IMR-90 (cell line): ENCODE measurements around the gene PSKH1. TPM values are rescaled to one million over a fixed set of nuclear protein-coding genes. Genes with fewer than 3 reads are reported as not detected.

Experiments
- ATAC-seq: fragments of 200-7000 bp; cut with Tn5 transposase; 2 replicates; pipeline ENCODE4 v1.9.1; 2020; ENCODE audit warnings: low read depth, mild to moderate bottlenecking, moderate library complexity
- BruUV-seq: library from RNA; stranded (reverse); fragments of 400-500 nt; replicated peaks from 2 replicates; lab custom pipeline; 2021; lab: Mats Ljungman, UMichigan
- CTCF ChIA-PET: fragments of 300-600 bp; formaldehyde crosslinking; extraction: SDS; loops from one replicate; lab custom pipeline; 2021; ENCODE audit warnings: antibody characterized with exemption; lab: Yijun Ruan, JAX
- POLR2A ChIA-PET: fragments of 300-600 bp; sonication (Branson Sonifier 250); formaldehyde crosslinking; loops from one replicate; lab custom pipeline; 2022; ENCODE audit warnings: antibody characterized with exemption; ENCODE audit not compliant: unreplicated experiment; lab: Charles Lee
- DNase-seq: peaks from one replicate; pipeline ENCODE4 v3.0.0; 2013
- H2AFZ ChIP-seq: replicated peaks from 2 replicates; pipeline ENCODE3; 2013; ENCODE audit warnings: low read length, mild to moderate bottlenecking; ENCODE audit not compliant: poor library complexity
- H2AK5ac ChIP-seq: 2 replicates; pipeline ENCODE4 v1.6.1; 2013; ENCODE audit warnings: low read depth, low read length, inconsistent platforms
- H2AK9ac ChIP-seq: replicated peaks from 2 replicates; pipeline ENCODE3; 2013; ENCODE audit warnings: mild to moderate bottlenecking, low read depth, low read length, moderate library complexity; ENCODE audit not compliant: poor library complexity
- H2BK120ac ChIP-seq: 2 replicates; pipeline ENCODE4 v1.6.1; 2013; ENCODE audit warnings: low read depth, low read length, inconsistent platforms
- H2BK15ac ChIP-seq: 3 replicates; pipeline ENCODE4 v1.6.1; 2013; ENCODE audit warnings: low read depth, low read length, inconsistent platforms
- H2BK20ac ChIP-seq: 2 replicates; pipeline ENCODE4 v1.6.1; 2013; ENCODE audit warnings: low read depth, mild to moderate bottlenecking, inconsistent platforms, low read length, moderate library complexity
- H2BK5ac ChIP-seq: 2 replicates; pipeline ENCODE4 v1.6.1; 2013; ENCODE audit warnings: mild to moderate bottlenecking, low read depth, low read length, inconsistent platforms; ENCODE audit not compliant: poor library complexity, severe bottlenecking
- H3K14ac ChIP-seq: replicated peaks from 2 replicates; pipeline ENCODE4 v1.6.1; 2013; ENCODE audit warnings: low read depth, low read length, inconsistent platforms
- H3K18ac ChIP-seq: 2 replicates; pipeline ENCODE4 v1.6.1; 2013; ENCODE audit warnings: low read depth, low read length, control low read depth
- H3K23ac ChIP-seq: 2 replicates; pipeline ENCODE4 v1.6.1; 2013; ENCODE audit warnings: low read depth, low read length, inconsistent platforms
- H3K27ac ChIP-seq: 2 replicates; pipeline ENCODE4 v1.5.1; 2013; ENCODE audit warnings: mild to moderate bottlenecking, control low read depth, low read length; ENCODE audit not compliant: insufficient read depth
- H3K27me3 ChIP-seq: 2 replicates; pipeline ENCODE4 v1.6.1; 2013; ENCODE audit warnings: low read length; ENCODE audit not compliant: control insufficient read depth, insufficient read depth
- H3K36me3 ChIP-seq: 2 replicates; pipeline ENCODE4 v1.6.1; 2013; ENCODE audit warnings: low read length, mixed read lengths; ENCODE audit not compliant: control insufficient read depth, insufficient read depth
- H3K4ac ChIP-seq: 2 replicates; pipeline ENCODE4 v1.6.1; 2013; ENCODE audit warnings: low read depth, low read length, inconsistent platforms
- H3K4me1 ChIP-seq: 2 replicates; pipeline ENCODE4 v1.6.1; 2013; ENCODE audit warnings: low read length, mixed read lengths; ENCODE audit not compliant: control insufficient read depth, insufficient read depth
- H3K4me2 ChIP-seq: 2 replicates; pipeline ENCODE4 v1.6.1; 2013; ENCODE audit warnings: low read depth, mild to moderate bottlenecking, control low read depth, low read length, moderate library complexity
- H3K4me3 ChIP-seq: 2 replicates; pipeline ENCODE4 v1.5.1; 2013; ENCODE audit warnings: low read depth, mild to moderate bottlenecking, control low read depth, low read length, moderate library complexity; ENCODE audit not compliant: insufficient read depth
- H3K56ac ChIP-seq: 2 replicates; pipeline ENCODE4 v1.6.1; 2013; ENCODE audit warnings: low read length, inconsistent platforms; ENCODE audit not compliant: insufficient read depth; ENCODE audit errors: extremely low read depth
- H3K79me1 ChIP-seq, 2 experiments: 2 replicates each; pipeline ENCODE4 v1.6.1; 2013; ENCODE audit warnings: low read length in 2 of 2, inconsistent platforms in 1 of 2, low read depth in 1 of 2
- H3K9ac ChIP-seq: 2 replicates; pipeline ENCODE4 v1.6.1; 2013; ENCODE audit warnings: low read depth, low read length, control low read depth
- H3K9me1 ChIP-seq: 2 replicates; pipeline ENCODE4 v1.6.1; 2013; ENCODE audit warnings: low read length, inconsistent platforms; ENCODE audit not compliant: insufficient read depth
- H3K9me3 ChIP-seq: 2 replicates; pipeline ENCODE4 v1.6.1; 2013; ENCODE audit warnings: low read length; ENCODE audit not compliant: control insufficient read depth, insufficient read depth
- H4K20me1 ChIP-seq: 2 replicates; pipeline ENCODE4 v1.6.1; 2013; ENCODE audit warnings: low read length, inconsistent platforms; ENCODE audit not compliant: insufficient read depth
- H4K5ac ChIP-seq: 2 replicates; pipeline ENCODE4 v1.6.1; 2013; ENCODE audit warnings: mild to moderate bottlenecking, low read depth, low read length, control low read depth
- H4K8ac ChIP-seq, 2 experiments: 2 replicates each; pipeline ENCODE4 v1.6.1; 2013; ENCODE audit warnings: low read depth in 2 of 2, low read length in 2 of 2, control low read depth in 1 of 2, inconsistent platforms in 1 of 2
- H4K91ac ChIP-seq: 2 replicates; pipeline ENCODE4 v1.6.1; 2013; ENCODE audit warnings: low read depth, low read length, inconsistent platforms; ENCODE audit not compliant: insufficient read depth
- BHLHE40 ChIP-seq: fragments of 150-350 bp; IDR thresholded peaks from 2 replicates; pipeline ENCODE4 v1.6.1; 2016; ENCODE audit warnings: mild to moderate bottlenecking, low read depth, low read length
- CEBPB ChIP-seq: IDR thresholded peaks from 2 replicates; pipeline ENCODE4 v1.6.1; 2012; ENCODE audit warnings: low read depth, low read length, improper control_type of control experiment
- CTCF ChIP-seq: conservative IDR thresholded peaks from 2 replicates; pipeline ENCODE4 v1.5.1; 2012; ENCODE audit warnings: mild to moderate bottlenecking, low read depth, low read length, improper control_type of control experiment
- FOS ChIP-seq: fragments of 150-350 bp; IDR thresholded peaks from 2 replicates; pipeline ENCODE4 v1.6.1; 2016; ENCODE audit warnings: low read depth, low read length
- MAFK ChIP-seq: IDR thresholded peaks from 2 replicates; pipeline ENCODE4 v1.6.1; 2012; ENCODE audit warnings: low read depth, low read length, improper control_type of control experiment
- MAZ ChIP-seq: IDR thresholded peaks from 2 replicates; pipeline ENCODE4 v1.6.1; 2012; ENCODE audit warnings: low read depth, mild to moderate bottlenecking, low read length, improper control_type of control experiment, moderate library complexity, borderline replicate concordance
- NFE2L2 ChIP-seq: fragments of 150-350 bp; IDR thresholded peaks from 2 replicates; pipeline ENCODE4 v1.6.1; 2016; ENCODE audit warnings: low read depth, mild to moderate bottlenecking, low read length
- POLR2A ChIP-seq: IDR thresholded peaks from 2 replicates; pipeline ENCODE4 v1.6.1; 2012; ENCODE audit warnings: mild to moderate bottlenecking, low read depth, low read length
- RAD21 ChIP-seq: IDR thresholded peaks from 2 replicates; pipeline ENCODE4 v1.6.1; 2012; ENCODE audit warnings: low read length, improper control_type of control experiment
- RCOR1 ChIP-seq: IDR thresholded peaks from 2 replicates; pipeline ENCODE4 v1.6.1; 2012; ENCODE audit warnings: mild to moderate bottlenecking, low read length, improper control_type of control experiment; ENCODE audit not compliant: insufficient replicate concordance
- RFX5 ChIP-seq: IDR thresholded peaks from 2 replicates; pipeline ENCODE4 v1.8.0; 2012; ENCODE audit warnings: low read depth, mild to moderate bottlenecking, low read length, moderate library complexity
- SMC3 ChIP-seq: fragments of 150-350 bp; IDR thresholded peaks from 2 replicates; pipeline ENCODE4 v1.6.1; 2016; ENCODE audit warnings: low read depth, mild to moderate bottlenecking, antibody characterized with exemption, low read length, moderate library complexity
- USF2 ChIP-seq: fragments of 150-350 bp; IDR thresholded peaks from 2 replicates; pipeline ENCODE4 v1.6.1; 2017; ENCODE audit warnings: mild to moderate bottlenecking, antibody characterized with exemption, low read length, low read depth
- WGBS, 2 experiments: methylation state at CpG; one replicate each; pipeline versions ENCODE4 v1.1.5 to v1.1.7; 2013; ENCODE audit warnings: missing lambda C conversion rate in 2 of 2; ENCODE audit not compliant: insufficient read length in 1 of 2; ENCODE audit errors: extremely low coverage in 2 of 2; 5-methylcytosine and 5-hydroxymethylcytosine counted together
- dilution Hi-C: fragments of 300-500 bp; cut with HindIII; formaldehyde crosslinking; loops from one replicate; pipeline ENCODE4 v1.14.3; 2018; ENCODE audit warnings: low sequenced_read_pairs; ENCODE audit not compliant: unreplicated experiment
- in situ Hi-C: fragments of 300-500 bp; cut with MboI; formaldehyde crosslinking; loops from 3 replicates; pipeline ENCODE4 v1.14.3; 2019; ENCODE audit warnings: low sequenced_read_pairs, inconsistent platforms, mixed read lengths
- intact Hi-C: fragments of 100-400 bp; cut with micrococcal nuclease; formaldehyde crosslinking; loops from 2 replicates; pipeline ENCODE4 v1.10.0; 2022
- polyA plus RNA-seq, 3 experiments: library from polyadenylated mRNA; depleted of rRNA; stranded (reverse); fragments of >200 nt; gene quantifications; 2 replicates each; pipeline ENCODE4 v1.2.3, GENCODE V29; 2012; ENCODE audit warnings: low replicate concordance in 1 of 3
- total RNA-seq: library from RNA; depleted of rRNA; stranded (reverse); fragments of >200 nt; gene quantifications from 2 replicates; pipeline ENCODE4 v1.2.3, GENCODE V29; 2012

Gene PSKH1
- total and polyA plus RNA-seq, 2 of the 4 experiments (the other 2 are of a cell fraction), result 11.5 to 26.7 TPM

- dilution Hi-C loops, result no loop called here
- Histone ChIP-seq H3K14ac (no peak overlapping the region), H2AFZ (peak overlapping the region; percentile 6), H2BK5ac (no peak overlapping the region), H3K4me3 (no peak overlapping the region), H3K9ac (no peak overlapping the region), H3K9me3 (no peaks in the 10 kb centered on the region), H2AK5ac (no peak overlapping the region), H4K5ac (no peak overlapping the region), H3K36me3 (peaks cover 97% of the 10 kb centered on the region), H3K9me1 (no peaks in the 10 kb centered on the region; the same call in 1 of the 2 replicates), H3K56ac (no peak overlapping the region), H3K4ac (no peak overlapping the region), H3K79me1 (peaks cover 15 to 88% of the 10 kb centered on the region in 2 experiments), H3K18ac (no peak overlapping the region), H3K4me2 (no peak overlapping the region), H4K8ac (no peak overlapping the region), H3K4me1 (no peaks in the 10 kb centered on the region), H2BK15ac (no peak overlapping the region), H2BK120ac (no peak overlapping the region), H2BK20ac (no peak overlapping the region), H2AK9ac (no peak overlapping the region), H3K27me3 (no peaks in the 10 kb centered on the region), H4K20me1 (peaks cover 63% of the 10 kb centered on the region), H3K23ac (no peak overlapping the region), H4K91ac (no peak overlapping the region), H3K27ac (no peak overlapping the region)
- ChIA-PET POLR2A (no interaction called here), CTCF (no interaction called here)
- no peak for TF ChIP-seq BHLHE40
- no peak for TF ChIP-seq MAFK
- no peak for TF ChIP-seq FOS
- no peak for TF ChIP-seq USF2
- TF ChIP-seq RAD21, result no peak
- TF ChIP-seq SMC3, result no peak
- TF ChIP-seq RFX5, result no peak
- no peak for TF ChIP-seq CTCF
- no peak for TF ChIP-seq RCOR1
- no peak for TF ChIP-seq MAZ
- no peak for TF ChIP-seq NFE2L2
- TF ChIP-seq CEBPB, result no peak
- TF ChIP-seq POLR2A, result no peak
- ATAC-seq (no peak), DNase-seq (no peak)
- BruUV-seq, result no TSS peak
- intact Hi-C loops, result no loop called here
- in situ Hi-C loops, result loop anchor here (25.0 kb wide), 1 partner anchor 409 kb away; the partner anchor contains the start of gene RIPOR1
- 95% methylated on average over 4 of the region's 20 CpGs; no CpG with 5 or more reads in 1 of the 2 experiments for WGBS, 2 experiments
Observed at GRCh38 chr16:67946128-67946569, 53.1 kb downstream of the PSKH1 start.
